ENCODE results near the gene SP9.

The SP9 gene

GRCh38 chr2:174333372-174334277 is 1.1 kb upstream of the SP9 start:
- peak; percentile 27 for DNase-seq (ENCODE audit: low read depth)

GRCh38 chr2:174334278-174334715 is 457 bp upstream of the SP9 start:
- DNase-seq (ENCODE audit: low read depth), result peak; percentile 39

DNA sequence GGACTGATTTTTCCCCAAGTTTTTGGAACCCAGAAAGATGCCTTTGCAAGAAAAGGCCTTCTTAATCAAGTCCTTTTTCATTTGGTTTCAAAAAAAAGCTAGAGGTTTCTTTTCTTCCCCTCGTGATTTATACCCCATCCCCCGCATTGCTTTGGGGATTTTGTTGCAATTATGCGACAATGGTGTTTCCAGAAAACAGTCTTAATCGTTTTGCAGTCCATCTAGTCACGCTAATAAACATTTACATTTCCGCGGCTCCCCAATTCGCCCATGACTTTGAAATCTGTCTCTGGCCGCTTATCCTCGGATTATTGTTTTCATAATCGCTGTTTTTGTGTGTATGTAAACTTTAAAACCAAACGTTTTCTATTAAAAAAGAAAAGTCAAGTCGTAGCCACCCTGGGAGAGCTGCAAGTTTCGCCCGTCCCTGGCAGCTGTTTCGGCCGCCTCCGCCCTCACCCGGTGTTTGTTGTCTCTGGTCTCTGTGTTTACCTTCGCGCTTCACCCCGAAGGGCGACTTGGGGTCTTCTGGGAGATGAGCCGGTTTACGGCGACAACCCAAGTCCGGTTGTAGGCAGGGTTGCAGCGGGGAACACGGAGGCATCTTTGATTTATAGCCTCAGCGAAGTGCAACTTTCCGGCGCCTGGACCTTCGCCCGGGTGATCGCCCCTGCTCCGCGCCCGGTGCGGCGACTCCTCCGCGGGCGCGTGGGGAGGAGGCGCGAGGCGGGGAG is 667 bp downstream of the SP9 start:
- DNase-seq (ENCODE audit: low read depth), result peak; percentile 21

GRCh38 chr2:174335988-174336500 is 1.3 kb downstream of the SP9 start:
- DNase-seq (ENCODE audit: low read depth), result peak; percentile 22

GRCh38 chr2:174336501-174337336 is 2.0 kb downstream of the SP9 start:
- DNase-seq (ENCODE audit: low read depth), result no peak

DNA sequence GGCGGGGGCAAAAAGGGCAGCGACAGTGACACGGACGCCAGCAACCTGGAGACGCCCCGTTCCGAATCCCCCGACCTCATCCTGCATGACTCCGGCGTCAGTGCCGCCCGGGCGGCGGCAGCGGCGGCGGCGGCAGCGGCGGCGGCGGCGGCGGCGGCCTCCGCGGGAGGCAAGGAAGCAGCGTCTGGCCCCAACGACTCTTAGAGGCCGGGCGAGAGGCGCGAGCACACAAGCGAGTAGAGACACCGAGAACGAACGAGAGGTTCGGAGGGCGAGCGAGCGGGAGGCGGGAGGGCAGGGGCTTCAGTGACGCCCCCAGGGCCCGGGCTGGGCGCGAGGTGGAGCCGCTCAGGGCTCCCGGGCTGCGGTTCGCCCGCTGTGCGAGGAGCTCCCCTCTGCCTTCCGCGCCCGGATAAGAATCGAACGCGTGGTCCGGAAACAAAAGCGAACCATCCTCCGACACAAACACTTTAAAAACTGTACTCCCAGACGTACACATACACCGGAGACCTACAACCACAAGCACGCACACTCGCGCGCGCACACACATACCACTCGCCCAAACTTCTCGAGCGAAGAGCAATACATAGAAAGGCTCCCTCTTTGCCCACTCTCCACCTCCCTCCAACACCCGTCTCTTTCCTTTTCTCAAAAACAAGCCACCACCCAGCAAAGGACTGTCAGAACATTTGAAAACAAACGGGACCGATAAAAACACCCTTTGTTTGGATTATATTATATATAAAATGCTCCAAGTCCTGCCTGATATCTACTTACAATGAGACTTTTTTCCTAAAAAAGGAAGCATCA is 2.8 kb downstream of the SP9 start:
- peak; percentile 32 for DNase-seq (ENCODE audit: low read depth)

DNA sequence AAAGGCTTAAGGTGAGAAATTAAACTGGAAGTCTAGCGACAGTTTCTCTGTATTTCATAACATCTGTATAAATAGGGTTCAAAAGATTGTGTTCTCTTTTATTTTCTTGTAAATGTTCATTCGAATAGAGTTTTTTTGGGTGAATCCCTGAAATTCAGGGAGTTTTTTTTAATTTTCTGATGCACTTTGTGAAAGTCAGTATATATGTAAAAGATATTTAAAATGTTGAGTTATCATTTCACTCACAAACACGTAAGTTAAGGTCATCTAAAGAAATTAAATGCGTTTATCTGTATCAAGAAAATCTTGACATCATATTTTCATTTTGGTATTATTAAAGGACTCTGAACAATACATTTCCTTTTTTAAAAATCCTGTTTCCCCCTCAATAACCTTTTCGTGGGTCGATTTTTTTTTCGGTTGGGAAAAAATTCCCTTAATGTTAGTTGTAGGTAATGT is 3.4 kb downstream of the SP9 start:
- peak; percentile 21 for DNase-seq (ENCODE audit: low read depth)

GRCh38 chr2:174338671-174339560 is 4.2 kb downstream of the SP9 start:
- DNase-seq (ENCODE audit: low read depth), result peak; percentile 42

- DNase-seq (ENCODE audit: low read depth), result no peak
Observed at GRCh38 chr2:174339561-174340399, 5.0 kb downstream of the SP9 start.

GRCh38 chr2:174340400-174341292 is 5.9 kb downstream of the SP9 start:
- no peak for DNase-seq (ENCODE audit: low read depth)

DNA sequence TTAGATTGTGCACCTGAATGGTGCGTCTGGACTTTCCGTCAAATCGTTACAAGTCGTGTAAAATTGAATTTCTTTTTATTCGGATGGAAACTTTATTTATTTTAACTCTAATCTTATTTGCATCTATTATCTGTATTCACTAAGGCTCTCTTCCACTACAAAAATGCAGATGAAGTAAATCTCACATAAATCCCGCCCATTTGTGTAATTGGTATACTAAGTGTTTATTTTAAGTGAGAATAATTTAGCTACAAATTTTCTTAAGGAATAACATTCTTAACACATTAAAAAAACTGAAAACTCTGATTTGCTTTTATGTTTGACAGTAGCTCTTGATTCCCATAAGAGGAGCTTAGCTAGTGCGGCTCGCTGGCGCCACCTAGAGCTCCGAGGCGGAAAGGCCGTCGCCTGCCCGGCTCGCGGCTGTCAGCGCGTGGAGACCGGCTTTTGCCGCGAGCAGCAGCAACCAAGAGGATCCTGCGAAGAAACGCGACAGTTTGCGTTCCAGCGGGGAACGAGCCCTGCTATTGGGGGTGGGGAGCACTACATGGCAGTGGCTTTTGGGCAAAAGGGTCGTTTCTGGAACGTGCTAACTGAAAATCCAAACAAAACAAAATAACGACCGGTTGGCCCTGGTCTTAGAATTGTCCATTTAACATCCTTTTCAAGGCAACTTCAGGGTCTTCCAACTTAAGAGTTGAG is 6.7 kb downstream of the SP9 start:
- DNase-seq (ENCODE audit: low read depth), result peak; percentile 50

DNA sequence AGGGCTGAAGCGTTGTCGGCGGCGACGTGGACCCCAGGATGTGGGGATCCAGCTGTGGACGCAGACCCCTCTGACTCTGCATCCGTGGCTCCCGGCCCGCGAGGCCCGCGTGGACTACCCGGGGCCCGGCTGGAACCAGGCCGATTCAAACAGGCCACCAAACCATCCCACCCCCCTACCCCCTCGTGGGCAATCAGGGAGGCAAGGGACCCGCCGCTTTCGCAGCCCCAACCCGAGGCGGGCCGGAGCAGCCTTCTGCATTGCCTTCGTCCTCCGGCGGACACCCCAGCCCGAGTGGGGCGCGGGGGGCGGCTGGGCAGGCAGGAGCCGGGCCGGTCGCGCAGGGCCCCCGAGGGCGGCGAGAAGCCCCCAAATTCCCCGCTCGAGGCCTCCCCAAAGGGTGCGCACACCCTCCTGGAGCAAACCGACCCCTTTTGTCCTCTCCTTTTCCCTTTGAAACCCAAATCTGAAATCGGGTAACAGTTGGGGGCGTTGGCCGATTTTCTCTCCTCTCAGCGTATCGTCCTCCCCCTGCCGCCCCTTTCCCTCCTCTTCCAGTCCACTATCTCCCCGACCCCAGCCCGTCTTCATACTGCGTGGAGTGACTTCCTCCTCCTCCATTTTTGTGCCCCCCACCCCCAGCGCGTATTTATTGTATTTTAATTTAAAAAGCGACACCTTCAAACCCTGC is 7.4 kb downstream of the SP9 start:
- no peak for DNase-seq (ENCODE audit: low read depth)

DNA sequence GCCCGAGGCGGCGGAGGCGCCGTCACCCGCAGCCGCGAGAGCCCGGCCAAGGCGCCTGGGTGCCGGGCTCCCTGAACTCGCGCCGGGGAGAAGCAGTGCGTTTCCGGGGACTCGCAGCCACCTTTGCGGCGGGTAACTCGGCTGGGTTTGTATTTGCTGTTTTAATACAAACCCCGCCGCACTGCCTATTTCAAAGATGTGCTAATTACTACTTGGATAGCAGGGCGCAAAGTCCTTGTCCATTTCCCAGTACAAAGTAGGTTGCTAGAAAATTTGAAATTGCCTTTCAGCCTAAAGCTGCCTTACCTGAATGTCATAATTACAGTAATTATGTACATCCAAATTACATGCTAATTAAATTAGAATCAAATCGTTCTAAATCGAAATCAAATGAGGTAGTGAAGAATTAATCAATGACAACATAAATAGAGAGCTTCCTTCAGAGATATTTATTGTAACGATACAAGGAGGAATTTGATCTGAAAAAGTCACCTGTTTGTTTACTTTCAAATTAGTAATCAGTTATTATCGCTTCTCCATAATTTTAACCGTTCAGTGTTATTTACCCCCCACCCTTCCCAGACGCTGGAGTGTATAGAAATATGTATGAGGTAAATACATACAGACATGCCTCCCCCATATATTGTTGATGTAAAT is 8.1 kb downstream of the SP9 start:
- DNase-seq (ENCODE audit: low read depth), result no peak

- no peak for DNase-seq (ENCODE audit: low read depth)
Observed at GRCh38 chr2:174343343-174343622, 8.5 kb downstream of the SP9 start.

DNA sequence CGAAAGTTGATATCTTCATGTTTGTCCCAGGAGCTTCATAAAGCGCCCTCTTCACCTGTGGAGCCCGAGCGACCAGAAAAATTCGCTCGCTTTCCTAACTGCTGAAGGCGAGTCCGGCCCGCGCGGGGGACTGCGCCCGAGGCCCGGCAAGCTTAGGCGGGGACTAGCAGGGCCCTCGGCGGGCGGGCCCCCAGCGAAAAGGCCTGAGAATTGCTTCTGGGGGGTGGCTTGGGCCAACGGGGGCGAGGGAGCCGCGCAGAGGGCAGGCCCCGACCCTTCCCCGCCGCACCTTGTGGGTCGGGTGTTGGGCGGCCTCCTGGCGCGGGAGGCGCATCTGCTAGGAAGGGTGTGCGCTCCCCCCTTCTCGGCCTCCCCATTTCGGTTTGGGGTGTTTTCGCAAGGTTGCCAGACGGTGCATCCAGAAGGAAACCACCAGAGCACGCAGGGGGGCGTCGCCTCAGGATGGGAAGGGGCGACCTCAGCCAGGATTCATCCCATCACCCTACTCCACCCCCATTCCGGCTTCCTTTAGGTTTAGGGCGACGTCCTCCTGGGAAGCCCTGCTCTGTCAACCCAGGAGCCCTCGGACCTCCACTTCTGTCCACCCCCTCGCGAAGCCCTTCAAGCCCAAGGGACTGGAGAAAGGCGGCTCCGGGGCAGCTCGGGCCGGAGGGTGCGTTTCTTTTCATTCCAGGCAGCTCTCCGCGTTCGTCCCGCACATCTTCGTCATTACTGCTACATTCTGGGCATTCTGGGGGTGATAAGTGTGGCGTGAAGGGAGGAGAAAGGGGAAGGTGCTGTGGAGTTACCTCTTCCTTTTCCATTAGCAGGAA is 9.1 kb downstream of the SP9 start:
- no peak for DNase-seq (ENCODE audit: low read depth)
